ENCODE data around the gene RHOU. TPM values are rescaled to one million over a fixed set of nuclear protein-coding genes. Genes with fewer than 3 reads are reported as not detected.

RHOU gene
- total and polyA plus RNA-seq, 2 of the 13 experiments (the other 11 are each of a cell fraction or from before 2014, with no cell fraction given), result 11.9 to 18.5 TPM

GRCh38 chr1:228735871-228736586 is 750 bp downstream of the RHOU start (continued):
- TF ChIP-seq THAP8 (CRISPR knock-in tag; IDR thresholded peaks at IDR 0.05; ENCODE audit: borderline replicate concordance) (no peak), UBTF (CRISPR knock-in tag; IDR thresholded peaks at IDR 0.05) (no peak), ZNF354B (CRISPR knock-in tag; IDR thresholded peaks at IDR 0.05) (no peak), RFX1 (IDR thresholded peaks at IDR 0.05) (no peak), TRIM24 (CRISPR knock-in tag; IDR thresholded peaks at IDR 0.05) (no peak), SRSF1 (optimal IDR thresholded peaks at IDR 0.05; ENCODE audit: low read depth, low read length) (no peak), ZFP82 (CRISPR knock-in tag; IDR thresholded peaks at IDR 0.05; ENCODE audit: borderline replicate concordance) (peak; percentile 15; the same call in 1 of the 2 replicates), HNRNPLL (IDR thresholded peaks at IDR 0.05; ENCODE audit: low read depth, low read length, poor library complexity, severe bottlenecking) (peak; percentile 29), ELK4 (CRISPR knock-in tag; IDR thresholded peaks at IDR 0.05; ENCODE audit: borderline replicate concordance) (no peak), ZNF101 (CRISPR knock-in tag; IDR thresholded peaks at IDR 0.05; ENCODE audit: borderline replicate concordance, low read depth) (no peak), CSRNP1 (CRISPR knock-in tag; IDR thresholded peaks at IDR 0.05) (peak; percentile 6; the same call in 1 of the 2 replicates), HHEX (CRISPR knock-in tag; IDR thresholded peaks at IDR 0.05) (no peak), SMAD9 (CRISPR knock-in tag; IDR thresholded peaks at IDR 0.05) (no peak), ZNF883 (CRISPR knock-in tag; IDR thresholded peaks at IDR 0.05; ENCODE audit: not compliant biosample characterization) (no peak), YEATS4 (CRISPR knock-in tag; IDR thresholded peaks at IDR 0.05; ENCODE audit: borderline replicate concordance) (no peak), GATAD2A (CRISPR knock-in tag; IDR thresholded peaks at IDR 0.05) (no peak; the same call in 1 of the 2 replicates), BCLAF1 (IDR thresholded peaks at IDR 0.05) (no peak), SUZ12 (IDR thresholded peaks at IDR 0.05; ENCODE audit: low read depth, low read length) (no peak), DBP (CRISPR knock-in tag; IDR thresholded peaks at IDR 0.05; ENCODE audit: not compliant biosample characterization) (no peak), ZNF230 (CRISPR knock-in tag; IDR thresholded peaks at IDR 0.05) (0 out of 2 replicates have a peak, but pooled peaks have one; percentile 23)

All from HepG2 (cell line).